Measurements from ENCODE around the gene SLC9A2.

SLC9A2 gene

DNA sequence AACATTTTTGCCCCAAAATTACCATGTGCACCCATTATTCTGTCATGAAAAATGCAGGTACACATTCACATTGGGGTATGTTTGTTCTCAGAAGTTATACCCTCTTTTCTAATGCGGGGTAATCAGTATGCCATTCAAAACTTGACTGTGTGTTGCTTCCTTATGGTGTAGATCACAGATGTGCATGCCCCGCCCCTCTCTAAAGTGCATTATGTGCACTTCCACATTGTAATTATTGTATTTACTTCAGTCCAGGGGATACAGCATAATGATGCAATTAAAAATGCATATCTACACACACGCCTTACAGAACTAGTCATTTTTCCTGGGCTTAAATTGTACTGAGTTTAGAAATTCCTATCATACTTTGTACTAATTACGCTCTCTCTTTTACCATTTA is 48.8 kb downstream of the SLC9A2 start:
- no CpG with 5 or more reads among the region's 4 CpGs for WGBS (ENCODE audit: extremely low coverage, insufficient coverage, low lambda C conversion rate)
- Histone ChIP-seq H2AK5ac (ENCODE audit: low read length) (no peak overlapping the region), H3K79me2 (ENCODE audit: control insufficient read depth, insufficient read depth, low read length) (no peaks in the 10 kb centered on the region), H2BK15ac (replicated peaks; ENCODE audit: low read depth) (no peak overlapping the region), H3K4ac (ENCODE audit: low read depth, low read length) (no peak overlapping the region), H3K9ac (ENCODE audit: low read length) (no peak overlapping the region), H2BK5ac (ENCODE audit: low read length) (no peak overlapping the region), H3K18ac (ENCODE audit: low read length) (no peak overlapping the region), H4K5ac (ENCODE audit: low read length) (no peak overlapping the region), H3K23ac (ENCODE audit: low read length) (no peak overlapping the region), H3K27ac (ENCODE audit: low read depth, low read length) (no peak overlapping the region), H3K4me1 (ENCODE audit: control insufficient read depth, low read depth, low read length) (no peaks in the 10 kb centered on the region), H3K27me3 (ENCODE audit: insufficient read depth, low read length, poor library complexity) (no peaks in the 10 kb centered on the region), H3K4me2 (ENCODE audit: low read length) (no peak overlapping the region), H3K79me1 (ENCODE audit: low read length) (no peaks in the 10 kb centered on the region), H4K8ac (ENCODE audit: low read depth, low read length) (no peak overlapping the region), H3K36me3 (ENCODE audit: control insufficient read depth, insufficient read depth, low read length) (no peaks in the 10 kb centered on the region), H3K4me3 (ENCODE audit: low read length) (no peak overlapping the region), H3K56ac (ENCODE audit: low read length) (no peak overlapping the region), H2BK120ac (ENCODE audit: low read depth, low read length) (no peak overlapping the region)
- DNase-seq = no peak

GRCh38 chr2:102669401-102669800 is 50.0 kb downstream of the SLC9A2 start:
- no CpG with 5 or more reads among the region's 1 CpG for WGBS (ENCODE audit: extremely low coverage, insufficient coverage, low lambda C conversion rate)
- no peaks in the 10 kb centered on the region for H3K79me1 ChIP-seq (ENCODE audit: low read length)
- H2BK5ac ChIP-seq (ENCODE audit: low read length) = no peak overlapping the region
- H4K5ac ChIP-seq (ENCODE audit: low read length) = no peak overlapping the region
- H3K27ac ChIP-seq (ENCODE audit: low read depth, low read length) = no peak overlapping the region
- no peak overlapping the region for H2AK5ac ChIP-seq (ENCODE audit: low read length)
- no peak overlapping the region for H3K4me2 ChIP-seq (ENCODE audit: low read length)
- no peak overlapping the region for H3K56ac ChIP-seq (ENCODE audit: low read length)
- no peak overlapping the region for H2BK120ac ChIP-seq (ENCODE audit: low read depth, low read length)
- no peak overlapping the region for H2BK15ac ChIP-seq (replicated peaks; ENCODE audit: low read depth)
- no peaks in the 10 kb centered on the region for H3K36me3 ChIP-seq (ENCODE audit: control insufficient read depth, insufficient read depth, low read length)
- no peaks in the 10 kb centered on the region for H3K79me2 ChIP-seq (ENCODE audit: control insufficient read depth, insufficient read depth, low read length)
- H3K4me3 ChIP-seq (ENCODE audit: low read length) = no peak overlapping the region
- H3K9ac ChIP-seq (ENCODE audit: low read length) = no peak overlapping the region
- H4K8ac ChIP-seq (ENCODE audit: low read depth, low read length) = no peak overlapping the region
- no peak overlapping the region for H3K18ac ChIP-seq (ENCODE audit: low read length)
- no peak overlapping the region for H3K4ac ChIP-seq (ENCODE audit: low read depth, low read length)
- H3K27me3 ChIP-seq (ENCODE audit: insufficient read depth, low read length, poor library complexity) = no peaks in the 10 kb centered on the region
- no peak overlapping the region for H3K23ac ChIP-seq (ENCODE audit: low read length)
- H3K4me1 ChIP-seq (ENCODE audit: control insufficient read depth, low read depth, low read length) = no peaks in the 10 kb centered on the region
- DNase-seq = no peak

- Histone ChIP-seq H2BK120ac (ENCODE audit: low read depth, low read length) (no peak overlapping the region), H2BK15ac (replicated peaks; ENCODE audit: low read depth) (no peak overlapping the region), H3K56ac (ENCODE audit: low read length) (no peak overlapping the region), H3K79me2 (ENCODE audit: control insufficient read depth, insufficient read depth, low read length) (no peaks in the 10 kb centered on the region), H3K36me3 (ENCODE audit: control insufficient read depth, insufficient read depth, low read length) (no peaks in the 10 kb centered on the region), H3K23ac (ENCODE audit: low read length) (no peak overlapping the region), H3K9ac (ENCODE audit: low read length) (no peak overlapping the region), H3K79me1 (ENCODE audit: low read length) (no peaks in the 10 kb centered on the region), H2BK5ac (ENCODE audit: low read length) (no peak overlapping the region), H3K4me1 (ENCODE audit: control insufficient read depth, low read depth, low read length) (no peaks in the 10 kb centered on the region), H3K27me3 (ENCODE audit: insufficient read depth, low read length, poor library complexity) (no peaks in the 10 kb centered on the region), H4K5ac (ENCODE audit: low read length) (no peak overlapping the region), H3K18ac (ENCODE audit: low read length) (no peak overlapping the region), H3K4me3 (ENCODE audit: low read length) (no peak overlapping the region), H3K4ac (ENCODE audit: low read depth, low read length) (no peak overlapping the region), H3K27ac (ENCODE audit: low read depth, low read length) (no peak overlapping the region), H2AK5ac (ENCODE audit: low read length) (no peak overlapping the region), H4K8ac (ENCODE audit: low read depth, low read length) (no peak overlapping the region), H3K4me2 (ENCODE audit: low read length) (no peak overlapping the region)
- DNase-seq = no peak
- WGBS (ENCODE audit: extremely low coverage, insufficient coverage, low lambda C conversion rate) = no CpG with 5 or more reads among the region's 4 CpGs
Measured at GRCh38 chr2:102672107-102672776, 52.9 kb downstream of the SLC9A2 start.

GRCh38 chr2:102674370-102674769 is 55.0 kb downstream of the SLC9A2 start:
- Histone ChIP-seq H2BK15ac (replicated peaks; ENCODE audit: low read depth) (no peak overlapping the region), H3K23ac (ENCODE audit: low read length) (no peak overlapping the region), H2BK5ac (ENCODE audit: low read length) (no peak overlapping the region), H2BK120ac (ENCODE audit: low read depth, low read length) (no peak overlapping the region), H3K4me3 (ENCODE audit: low read length) (no peak overlapping the region), H3K4me1 (ENCODE audit: control insufficient read depth, low read depth, low read length) (no peaks in the 10 kb centered on the region), H3K79me2 (ENCODE audit: control insufficient read depth, insufficient read depth, low read length) (no peaks in the 10 kb centered on the region), H3K9ac (ENCODE audit: low read length) (no peak overlapping the region), H4K5ac (ENCODE audit: low read length) (no peak overlapping the region), H3K27ac (ENCODE audit: low read depth, low read length) (no peak overlapping the region), H3K18ac (ENCODE audit: low read length) (no peak overlapping the region), H3K79me1 (ENCODE audit: low read length) (no peaks in the 10 kb centered on the region), H3K27me3 (ENCODE audit: insufficient read depth, low read length, poor library complexity) (no peaks in the 10 kb centered on the region), H4K8ac (ENCODE audit: low read depth, low read length) (no peak overlapping the region), H3K4ac (ENCODE audit: low read depth, low read length) (no peak overlapping the region), H3K36me3 (ENCODE audit: control insufficient read depth, insufficient read depth, low read length) (no peaks in the 10 kb centered on the region), H3K4me2 (ENCODE audit: low read length) (no peak overlapping the region), H3K56ac (ENCODE audit: low read length) (no peak overlapping the region), H2AK5ac (ENCODE audit: low read length) (no peak overlapping the region)
- no CpG with 5 or more reads among the region's 2 CpGs for WGBS (ENCODE audit: extremely low coverage, insufficient coverage, low lambda C conversion rate)
- DNase-seq = no peak

DNA sequence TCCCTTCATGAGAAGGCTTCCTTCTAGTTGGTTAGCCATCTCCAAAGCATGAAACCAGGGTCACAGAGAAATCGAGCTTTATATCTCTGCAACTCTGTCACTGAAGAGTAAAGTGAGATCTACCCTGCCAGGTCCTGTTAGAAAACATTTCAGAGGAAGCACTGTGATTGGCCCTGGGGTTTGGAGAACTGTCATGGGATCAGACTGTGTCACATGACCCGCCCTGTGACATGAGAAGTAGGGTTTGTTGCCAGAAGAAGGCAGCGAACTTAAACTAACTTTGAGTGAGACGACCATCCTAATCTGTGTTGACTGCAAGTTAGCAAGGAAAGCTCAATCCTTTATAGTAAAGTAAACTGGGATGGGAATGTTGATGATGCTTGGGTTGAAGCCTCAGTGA is 55.5 kb downstream of the SLC9A2 start:
- no peak overlapping the region for H3K18ac ChIP-seq (ENCODE audit: low read length)
- no peak overlapping the region for H2BK120ac ChIP-seq (ENCODE audit: low read depth, low read length)
- H2BK5ac ChIP-seq (ENCODE audit: low read length) = no peak overlapping the region
- H3K27me3 ChIP-seq (ENCODE audit: insufficient read depth, low read length, poor library complexity) = no peaks in the 10 kb centered on the region
- H3K36me3 ChIP-seq (ENCODE audit: control insufficient read depth, insufficient read depth, low read length) = no peaks in the 10 kb centered on the region
- no peaks in the 10 kb centered on the region for H3K4me1 ChIP-seq (ENCODE audit: control insufficient read depth, low read depth, low read length)
- no CpG with 5 or more reads among the region's 4 CpGs for WGBS (ENCODE audit: extremely low coverage, insufficient coverage, low lambda C conversion rate)
- no peak overlapping the region for H3K27ac ChIP-seq (ENCODE audit: low read depth, low read length)
- no peak overlapping the region for H2AK5ac ChIP-seq (ENCODE audit: low read length)
- H2BK15ac ChIP-seq (replicated peaks; ENCODE audit: low read depth) = no peak overlapping the region
- no peak overlapping the region for H4K5ac ChIP-seq (ENCODE audit: low read length)
- H3K4me3 ChIP-seq (ENCODE audit: low read length) = no peak overlapping the region
- no peaks in the 10 kb centered on the region for H3K79me2 ChIP-seq (ENCODE audit: control insufficient read depth, insufficient read depth, low read length)
- H3K56ac ChIP-seq (ENCODE audit: low read length) = no peak overlapping the region
- no peaks in the 10 kb centered on the region for H3K79me1 ChIP-seq (ENCODE audit: low read length)
- no peak overlapping the region for H3K23ac ChIP-seq (ENCODE audit: low read length)
- H4K8ac ChIP-seq (ENCODE audit: low read depth, low read length) = no peak overlapping the region
- DNase-seq = peak; percentile 10
- H3K9ac ChIP-seq (ENCODE audit: low read length) = no peak overlapping the region
- no peak overlapping the region for H3K4ac ChIP-seq (ENCODE audit: low read depth, low read length)
- no peak overlapping the region for H3K4me2 ChIP-seq (ENCODE audit: low read length)

All from mesendoderm (in vitro differentiated cells).